ENCODE data around the gene WNT7B. TPM values are rescaled to one million over a fixed set of nuclear protein-coding genes. Genes with fewer than 3 reads are reported as not detected.
A peak's percentile ranks its signal among the peaks of the same experiment; 100 is the strongest.

WNT7B gene
- total and polyA plus RNA-seq, 10 donors = not detected

DNA sequence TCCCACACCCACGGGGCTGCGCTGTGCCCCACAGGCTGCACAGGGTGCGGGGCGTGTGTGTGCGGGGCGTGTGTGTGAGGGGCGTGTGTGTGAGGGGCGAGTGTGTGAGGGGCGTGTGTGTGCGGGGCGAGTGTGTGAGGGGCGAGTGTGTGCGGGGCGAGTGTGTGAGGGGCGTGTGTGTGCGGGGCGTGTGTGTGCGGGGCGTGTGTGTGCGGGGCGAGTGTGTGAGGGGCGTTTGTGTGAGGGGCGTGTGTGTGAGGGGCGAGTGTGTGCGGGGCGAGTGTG is 86.7 kb downstream of the WNT7B start:
- Histone ChIP-seq H3K27ac (no peak overlapping the region), H3K9me3 (no peaks in the 10 kb centered on the region), H3K4me3 (no peak overlapping the region), H3K4me1 (no peaks in the 10 kb centered on the region), H3K27me3 (replicated peaks in 1 of 7) (peaks cover 0 to 88% (median 45%) of the 10 kb centered on the region in 7 donors), H3K36me3 (no peaks in the 10 kb centered on the region)
- 88 to 96% (median 91%) methylated on average over 11 to 26 of the region's 26 CpGs for WGBS, 5 donors
- peak; percentile 29 for DNase-seq
- intact Hi-C loops (cut with DNase I; ENCODE audit: low total_unique reads) = no loop called here
- TF ChIP-seq, protein P1, sequence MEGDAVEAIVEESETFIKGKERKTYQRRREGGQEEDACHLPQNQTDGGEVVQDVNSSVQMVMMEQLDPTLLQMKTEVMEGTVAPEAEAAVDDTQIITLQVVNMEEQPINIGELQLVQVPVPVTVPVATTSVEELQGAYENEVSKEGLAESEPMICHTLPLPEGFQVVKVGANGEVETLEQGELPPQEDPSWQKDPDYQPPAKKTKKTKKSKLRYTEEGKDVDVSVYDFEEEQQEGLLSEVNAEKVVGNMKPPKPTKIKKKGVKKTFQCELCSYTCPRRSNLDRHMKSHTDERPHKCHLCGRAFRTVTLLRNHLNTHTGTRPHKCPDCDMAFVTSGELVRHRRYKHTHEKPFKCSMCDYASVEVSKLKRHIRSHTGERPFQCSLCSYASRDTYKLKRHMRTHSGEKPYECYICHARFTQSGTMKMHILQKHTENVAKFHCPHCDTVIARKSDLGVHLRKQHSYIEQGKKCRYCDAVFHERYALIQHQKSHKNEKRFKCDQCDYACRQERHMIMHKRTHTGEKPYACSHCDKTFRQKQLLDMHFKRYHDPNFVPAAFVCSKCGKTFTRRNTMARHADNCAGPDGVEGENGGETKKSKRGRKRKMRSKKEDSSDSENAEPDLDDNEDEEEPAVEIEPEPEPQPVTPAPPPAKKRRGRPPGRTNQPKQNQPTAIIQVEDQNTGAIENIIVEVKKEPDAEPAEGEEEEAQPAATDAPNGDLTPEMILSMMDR (IDR thresholded peaks at IDR 0.05 in 8 of 11, conservative IDR thresholded peaks at IDR 0.05 in 3 of 11) = no peak
- TF ChIP-seq POLR2AphosphoS5 (IDR thresholded peaks at IDR 0.05) (no peak), POLR2A (IDR thresholded peaks at IDR 0.05) (no peak)

GRCh38 chr22:45889539-45890350 is 87.2 kb downstream of the WNT7B start:
- no peak for TF ChIP-seq POLR2A (IDR thresholded peaks at IDR 0.05)
- no peak for TF ChIP-seq POLR2AphosphoS5 (IDR thresholded peaks at IDR 0.05)
- TF ChIP-seq, protein P1 (IDR thresholded peaks at IDR 0.05 in 8 of 11, conservative IDR thresholded peaks at IDR 0.05 in 3 of 11) = no peak
- intact Hi-C loops (cut with DNase I; ENCODE audit: low total_unique reads) = no loop called here
- no peaks in the 10 kb centered on the region for H3K36me3 ChIP-seq
- no peak overlapping the region for H3K27ac ChIP-seq
- no peaks in the 10 kb centered on the region for H3K9me3 ChIP-seq
- no peak overlapping the region for H3K4me3 ChIP-seq
- peaks cover 0 to 91% (median 47%) of the 10 kb centered on the region in 7 donors for H3K27me3 ChIP-seq (replicated peaks in 1 of 7)
- H3K4me1 ChIP-seq = no peaks in the 10 kb centered on the region
- DNase-seq = peak; percentile 50
- WGBS, 5 donors = 26 to 55% (median 33%) methylated on average over 40 to 56 of the region's 56 CpGs

DNA sequence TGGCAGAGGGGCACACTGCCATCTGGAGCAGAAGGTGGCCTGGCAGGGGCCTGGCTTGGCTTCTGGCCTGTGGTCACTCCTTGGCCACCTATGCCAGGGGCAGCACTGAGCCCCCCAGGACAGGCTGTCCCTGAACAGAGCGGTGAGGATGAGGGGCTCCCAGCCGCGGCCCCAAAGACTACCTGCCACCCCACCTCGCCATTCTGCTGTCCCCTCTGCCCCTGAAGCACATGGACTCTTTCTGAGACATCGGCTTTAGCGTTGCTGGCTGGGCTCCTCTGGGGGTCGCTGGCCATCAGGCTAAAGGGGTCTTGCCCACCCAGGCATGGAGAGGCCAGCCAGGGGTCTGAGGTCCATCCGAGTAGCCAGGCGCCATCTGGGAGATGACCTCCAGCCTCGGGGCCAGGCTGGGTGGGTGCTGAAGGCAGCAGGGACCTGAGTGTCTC is 87.8 kb downstream of the WNT7B start:
- H3K27me3 ChIP-seq (replicated peaks in 1 of 7) = peaks cover 0 to 91% (median 51%) of the 10 kb centered on the region in 7 donors
- no peaks in the 10 kb centered on the region for H3K4me1 ChIP-seq
- intact Hi-C loops (cut with DNase I; ENCODE audit: low total_unique reads) = no loop called here
- H3K36me3 ChIP-seq = no peaks in the 10 kb centered on the region
- WGBS, 5 donors = 82 to 100% (median 84%) methylated on average over 2 to 10 of the region's 10 CpGs
- H3K27ac ChIP-seq = no peak overlapping the region
- no peak overlapping the region for H3K4me3 ChIP-seq
- no peak for TF ChIP-seq POLR2AphosphoS5 (IDR thresholded peaks at IDR 0.05)
- TF ChIP-seq, protein P1 (IDR thresholded peaks at IDR 0.05 in 8 of 11, conservative IDR thresholded peaks at IDR 0.05 in 3 of 11) = no peak
- peak; percentile 58 for DNase-seq
- no peaks in the 10 kb centered on the region for H3K9me3 ChIP-seq

GRCh38 chr22:45888221-45889092 is 88.5 kb downstream of the WNT7B start:
- DNase-seq = peak; percentile 37
- no peak overlapping the region for H3K4me3 ChIP-seq
- no peak overlapping the region for H3K27ac ChIP-seq
- H3K9me3 ChIP-seq = no peaks in the 10 kb centered on the region
- 88 to 96% (median 93%) methylated on average over 27 of the region's 27 CpGs for WGBS, 5 donors
- TF ChIP-seq, protein P1 (IDR thresholded peaks at IDR 0.05 in 8 of 11, conservative IDR thresholded peaks at IDR 0.05 in 3 of 11) = no peak
- no peaks in the 10 kb centered on the region for H3K36me3 ChIP-seq
- peaks cover 0 to 91% (median 56%) of the 10 kb centered on the region in 7 donors for H3K27me3 ChIP-seq (replicated peaks in 1 of 7)
- intact Hi-C loops (cut with DNase I; ENCODE audit: low total_unique reads) = no loop called here
- no peaks in the 10 kb centered on the region for H3K4me1 ChIP-seq

Measured in spleen (tissue), 11 donors.